ENCODE data around the gene STPG2.

DNA sequence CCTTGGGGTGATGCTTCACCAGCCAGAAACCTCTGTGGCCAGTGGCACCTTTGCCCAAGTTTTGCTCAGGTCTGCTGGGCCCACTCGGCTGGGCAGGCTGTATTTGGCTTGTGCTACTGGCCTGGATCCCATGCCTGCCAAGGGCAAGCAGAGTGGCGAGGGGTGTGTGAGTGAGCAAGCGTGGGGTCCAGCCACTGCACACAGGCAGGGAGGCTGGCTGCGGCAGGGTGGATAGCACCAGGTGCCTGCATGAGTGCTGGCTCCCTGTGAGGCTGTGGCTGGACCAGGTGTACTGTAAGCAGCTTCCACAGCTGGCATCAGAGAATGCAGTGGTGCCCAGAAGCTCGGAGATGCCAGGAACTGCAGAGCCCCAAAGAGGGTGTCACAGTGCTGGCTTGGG is 478.5 kb downstream of the STPG2 start:
- no peak for TF ChIP-seq CTCF (IDR thresholded peaks at IDR 0.05)
- TF ChIP-seq POLR2A (IDR thresholded peaks at IDR 0.05), result no peak
